GM21515 (cell line): ENCODE results near the gene SRSF11.

Experiments
- ATAC-seq: cut with Tn5 transposase; IDR thresholded peaks from one replicate; pipeline ENCODE4 v1.9.1; 2021; ENCODE audit not compliant: unreplicated experiment

Gene SRSF11

GRCh38 chr1:70299472-70299871, 78.3 kb downstream of the SRSF11 start:
- no peak for ATAC-seq
